ENCODE data around the gene UBAC1. TPM values are rescaled to one million over a fixed set of nuclear protein-coding genes. Genes with fewer than 3 reads are reported as not detected.

UBAC1 gene
- total and polyA plus RNA-seq, 5 donors, result 64.0 to 88.7 (median 83.3) TPM

GRCh38 chr9:135883410-135884089 is 77.6 kb downstream of the UBAC1 start:
- Histone ChIP-seq H3K4me1 (ENCODE audit: control insufficient read depth, insufficient read depth, low read length) (peaks cover 17% of the 10 kb centered on the region), H3K4me3 (ENCODE audit: low read length) (no peak overlapping the region), H3K9me3 (ENCODE audit: control insufficient read depth, low read length) (no peaks in the 10 kb centered on the region), H3K27me3 (ENCODE audit: control insufficient read depth, insufficient read depth) (no peaks in the 10 kb centered on the region), H3K27ac (ENCODE audit: low read length) (no peak overlapping the region)
- ATAC-seq, result no peak
- intact Hi-C loops (cut with DNase I), result loop anchor here in 1 of 4 donors (10.0 kb wide), 1 partner anchor 241 kb away; no protein-coding TSS in a partner anchor
- 84% methylated on average over 15 of the region's 15 CpGs for WGBS
- peak in 2 of 3 donors; percentile 72 to 74 for DNase-seq

Other genes with a start within 250 kb of the UBAC1 start
- 10 to 100 TPM; 13.9 to 22.8 (median 18.3) TPM for gene CAMSAP1, start 53.8 kb downstream of the UBAC1 start, total RNA-seq
- 10.0 TPM for gene CAMSAP1, start 53.8 kb downstream of the UBAC1 start, polyA plus RNA-seq
- gene NACC2, start 133.9 kb upstream of the UBAC1 start, total RNA-seq, result 10 to 100 TPM; 31.4 to 45.3 (median 37.8) TPM
- 19.4 TPM for gene NACC2, start 133.9 kb upstream of the UBAC1 start, polyA plus RNA-seq
- 10 to 100 TPM; 18.5 to 25.5 (median 20.9) TPM for gene TMEM250, start 157.5 kb upstream of the UBAC1 start, total RNA-seq
- 16.5 TPM for gene TMEM250, start 157.5 kb upstream of the UBAC1 start, polyA plus RNA-seq
- gene LHX3, start 243.8 kb upstream of the UBAC1 start, total RNA-seq, result not detected
- not detected for gene LHX3, start 243.8 kb upstream of the UBAC1 start, polyA plus RNA-seq